GM23338 (cell line): ENCODE data around the gene DNM2. TPM values are rescaled to one million over a fixed set of nuclear protein-coding genes. Genes with fewer than 3 reads are reported as not detected.

Source experiments
- ATAC-seq: fragments of 200-7000 bp; cut with Tn5 transposase; 3 replicates; pipeline ENCODE4 v1.9.1; 2020
- DNase-seq: peaks from one replicate; pipeline ENCODE4 v3.0.0-alpha.2; 2015; ENCODE audit warnings: low spot score
- H2AFZ ChIP-seq: fragments of 200-600 bp; sonication (generic); 2 replicates; pipeline ENCODE4 v1.8.0; 2016; ENCODE audit warnings: antibody characterized with exemption, mild to moderate bottlenecking, moderate library complexity
- H3F3A ChIP-seq: fragments of 200-600 bp; sonication (generic); replicated peaks from 2 replicates; pipeline ENCODE4 v1.8.0; 2017; ENCODE audit warnings: antibody characterized with exemption, mixed run types, low read depth
- H3K27ac ChIP-seq: fragments of 200-600 bp; sonication (generic); 2 replicates; pipeline ENCODE4 v1.6.1; 2016; ENCODE audit warnings: low read depth
- H3K27me3 ChIP-seq: fragments of 200-600 bp; sonication (generic); 2 replicates; pipeline ENCODE4 v1.8.0; 2016; ENCODE audit warnings: mild to moderate bottlenecking, mixed run types, moderate library complexity; ENCODE audit not compliant: insufficient read depth
- H3K36me3 ChIP-seq: fragments of 200-600 bp; sonication (generic); 2 replicates; pipeline ENCODE4 v1.8.0; 2016; ENCODE audit warnings: mild to moderate bottlenecking; ENCODE audit not compliant: insufficient read depth
- H3K4me1 ChIP-seq: fragments of 200-600 bp; sonication (generic); 2 replicates; pipeline ENCODE4 v1.8.0; 2016; ENCODE audit warnings: mild to moderate bottlenecking, moderate library complexity; ENCODE audit not compliant: insufficient read depth
- H3K4me2 ChIP-seq: fragments of 200-600 bp; sonication (generic); 2 replicates; pipeline ENCODE4 v1.7.1; 2017; ENCODE audit warnings: mixed run types
- H3K4me3 ChIP-seq: fragments of 200-600 bp; sonication (generic); 2 replicates; pipeline ENCODE4 v1.6.1; 2016; ENCODE audit warnings: mixed run types
- H3K79me2 ChIP-seq: fragments of 200-600 bp; sonication (generic); replicated peaks from 2 replicates; pipeline ENCODE4 v1.8.0; 2017; ENCODE audit warnings: mild to moderate bottlenecking; ENCODE audit not compliant: insufficient read depth
- H3K9me2 ChIP-seq: fragments of 200-600 bp; sonication (generic); 2 replicates; pipeline ENCODE4 v1.8.0; 2017; ENCODE audit not compliant: insufficient read depth
- H4K20me1 ChIP-seq: fragments of 200-600 bp; sonication (generic); replicated peaks from 2 replicates; pipeline ENCODE4 v1.8.0; 2017; ENCODE audit warnings: mild to moderate bottlenecking; ENCODE audit not compliant: insufficient read depth
- H3K27ac Mint-ChIP-seq: 2 replicates; pipeline ENCODE4 v1.8.0; 2020; ENCODE audit warnings: inconsistent platforms, mild to moderate bottlenecking, moderate library complexity, mixed read lengths
- H3K27me3 Mint-ChIP-seq: 3 replicates; pipeline ENCODE4 v1.8.0; 2022; ENCODE audit warnings: low read depth, mild to moderate bottlenecking, moderate library complexity, mixed read lengths, inconsistent platforms; ENCODE audit not compliant: insufficient read depth, poor library complexity
- H3K36me3 Mint-ChIP-seq: 3 replicates; pipeline ENCODE4 v1.8.0; 2021; ENCODE audit warnings: low read depth, mild to moderate bottlenecking, inconsistent platforms, moderate library complexity, mixed read lengths
- H3K4me1 Mint-ChIP-seq: 3 replicates; pipeline ENCODE4 v1.8.0; 2020; ENCODE audit warnings: mild to moderate bottlenecking, inconsistent platforms, mixed read lengths
- H3K4me3 Mint-ChIP-seq: 3 replicates; pipeline ENCODE4 v1.8.0; 2021; ENCODE audit warnings: moderate library complexity, mild to moderate bottlenecking, inconsistent platforms, mixed read lengths
- H3K9me3 Mint-ChIP-seq: 3 replicates; pipeline ENCODE4 v1.8.0; 2020; ENCODE audit warnings: moderate library complexity, mild to moderate bottlenecking, inconsistent platforms, mixed read lengths
- CREB1 ChIP-seq: fragments of 250-450 bp; sonication (Bioruptor Pico); IDR thresholded peaks from 2 replicates; pipeline ENCODE4 v1.5.0; 2020; ENCODE audit warnings: low read depth, mild to moderate bottlenecking, moderate library complexity
- EZH2 ChIP-seq: fragments of 200-600 bp; sonication (generic); IDR thresholded peaks from one replicate; pipeline ENCODE4 v1.8.0; 2017; ENCODE audit warnings: antibody characterized with exemption, mild to moderate bottlenecking, low read depth; ENCODE audit not compliant: unreplicated experiment
- NANOG ChIP-seq: IDR thresholded peaks from 2 replicates; pipeline ENCODE4 v1.6.1; 2016; ENCODE audit warnings: antibody characterized with exemption, borderline replicate concordance
- POLR2AphosphoS5 ChIP-seq: IDR thresholded peaks from 2 replicates; pipeline ENCODE4 v1.6.1; 2016; ENCODE audit warnings: antibody characterized with exemption, low read depth
- STAT1 ChIP-seq: IDR thresholded peaks from one replicate; pipeline ENCODE4 v1.6.1; 2016; ENCODE audit warnings: antibody characterized with exemption; ENCODE audit not compliant: unreplicated experiment
- ZNF114 ChIP-seq: fragments of 250-450 bp; sonication (Bioruptor Pico); IDR thresholded peaks from 2 replicates; pipeline ENCODE4 v1.5.0; 2020; ENCODE audit warnings: mild to moderate bottlenecking, moderate library complexity
- ZNF331 ChIP-seq: fragments of 250-450 bp; sonication (Bioruptor Pico); IDR thresholded peaks from 2 replicates; pipeline ENCODE4 v1.5.0; 2020; ENCODE audit warnings: low read depth, mild to moderate bottlenecking, moderate library complexity
- polyA plus RNA-seq: library from polyadenylated mRNA; unstranded; fragments of >200 nt; fragmentation: Nextera tagmentation; extraction: Ambion mirVana; gene quantifications from 2 replicates; pipeline ENCODE4 v1.2.1, GENCODE V29; 2016
- total RNA-seq: library from RNA; depleted of rRNA; stranded (reverse); fragments of >200 nt; shearing (Covaris generic); gene quantifications from 2 replicates; pipeline ENCODE4 v1.2.3, GENCODE V29; 2014
- TF ChIP-seq, protein P1 (sequence below), 2 experiments: fragments of 200-600 bp in 1 of 2; sonication (generic) in 1 of 2; conservative IDR thresholded peaks; 2 replicates each; pipeline versions ENCODE4 v1.5.1 to v1.6.1; 2016 to 2017; ENCODE audit warnings: antibody characterized with exemption in 2 of 2, low read depth in 2 of 2, mild to moderate bottlenecking in 2 of 2, moderate library complexity in 1 of 2
- TF ChIP-seq, protein P2 (sequence below): IDR thresholded peaks from one replicate; pipeline ENCODE4 v1.6.1; 2018; ENCODE audit warnings: antibody characterized with exemption; ENCODE audit not compliant: unreplicated experiment

The DNM2 gene
- total and polyA plus RNA-seq, 2 experiments from 2014 or later = 40.7 to 138 TPM

DNA sequence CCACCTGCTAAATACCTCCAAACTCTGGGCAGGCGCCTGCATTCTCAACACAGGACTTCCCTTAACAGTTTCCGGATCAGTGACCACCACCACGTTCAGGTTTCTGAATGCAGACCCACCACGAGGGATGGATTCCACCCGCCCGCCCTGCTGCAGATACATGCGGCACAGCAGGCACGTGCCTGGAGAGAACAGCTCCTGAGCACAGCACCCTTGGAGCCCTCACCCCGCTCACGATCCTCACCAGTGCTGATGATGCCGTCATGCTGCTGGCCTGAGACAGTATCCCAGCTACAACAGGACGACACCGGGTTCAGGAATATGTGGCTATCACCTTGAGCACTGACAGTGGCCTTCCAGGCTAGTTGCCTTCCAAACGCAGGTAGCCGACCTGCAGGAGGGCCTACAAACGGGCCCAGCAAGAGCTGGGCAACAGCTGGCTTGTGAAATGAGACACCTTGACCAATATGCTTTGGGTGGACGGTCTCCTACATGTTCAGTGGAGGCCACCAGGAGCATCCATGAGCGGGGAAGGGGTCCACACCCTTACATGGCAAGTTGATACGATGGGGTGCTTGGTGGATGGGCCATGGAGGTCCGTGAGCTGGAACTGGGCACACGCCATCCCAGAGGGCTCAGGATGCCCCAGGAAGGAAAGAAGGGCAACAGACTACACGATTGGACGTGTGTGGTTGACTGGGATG is 26.5 kb upstream of the DNM2 start:
- peaks cover 13% of the 10 kb centered on the region for H3K79me2 ChIP-seq
- no peaks in the 10 kb centered on the region for H3K27me3 ChIP-seq
- Mint-ChIP-seq H3K36me3 (peaks cover 68% of the 10 kb centered on the region), H3K4me3 (no peak overlapping the region), H3K9me3 (no peaks in the 10 kb centered on the region; the same call in none of the 3 replicates), H3K27ac (peak overlapping the region; percentile 85; the same call in 1 of the 2 replicates), H3K27me3 (peaks cover 48% of the 10 kb centered on the region), H3K4me1 (peaks cover 20% of the 10 kb centered on the region)
- peaks cover 73% of the 10 kb centered on the region for H3F3A ChIP-seq
- H3K4me1 ChIP-seq = peaks cover 5% of the 10 kb centered on the region; the same call in 1 of the 2 replicates
- H3K4me2 ChIP-seq = no peak overlapping the region
- H4K20me1 ChIP-seq = peaks cover 53% of the 10 kb centered on the region
- DNase-seq = no peak
- peaks cover 49% of the 10 kb centered on the region for H3K36me3 ChIP-seq
- ATAC-seq = no peak
- no peak overlapping the region for H3K27ac ChIP-seq
- H2AFZ ChIP-seq = no peak overlapping the region
- H3K4me3 ChIP-seq = no peak overlapping the region
- no peaks in the 10 kb centered on the region for H3K9me2 ChIP-seq
- no peak for TF ChIP-seq ZNF331 (CRISPR knock-in tag)
- TF ChIP-seq EZH2 = no peak
- TF ChIP-seq, protein P1, sequence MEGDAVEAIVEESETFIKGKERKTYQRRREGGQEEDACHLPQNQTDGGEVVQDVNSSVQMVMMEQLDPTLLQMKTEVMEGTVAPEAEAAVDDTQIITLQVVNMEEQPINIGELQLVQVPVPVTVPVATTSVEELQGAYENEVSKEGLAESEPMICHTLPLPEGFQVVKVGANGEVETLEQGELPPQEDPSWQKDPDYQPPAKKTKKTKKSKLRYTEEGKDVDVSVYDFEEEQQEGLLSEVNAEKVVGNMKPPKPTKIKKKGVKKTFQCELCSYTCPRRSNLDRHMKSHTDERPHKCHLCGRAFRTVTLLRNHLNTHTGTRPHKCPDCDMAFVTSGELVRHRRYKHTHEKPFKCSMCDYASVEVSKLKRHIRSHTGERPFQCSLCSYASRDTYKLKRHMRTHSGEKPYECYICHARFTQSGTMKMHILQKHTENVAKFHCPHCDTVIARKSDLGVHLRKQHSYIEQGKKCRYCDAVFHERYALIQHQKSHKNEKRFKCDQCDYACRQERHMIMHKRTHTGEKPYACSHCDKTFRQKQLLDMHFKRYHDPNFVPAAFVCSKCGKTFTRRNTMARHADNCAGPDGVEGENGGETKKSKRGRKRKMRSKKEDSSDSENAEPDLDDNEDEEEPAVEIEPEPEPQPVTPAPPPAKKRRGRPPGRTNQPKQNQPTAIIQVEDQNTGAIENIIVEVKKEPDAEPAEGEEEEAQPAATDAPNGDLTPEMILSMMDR (conservative IDR thresholded peaks at IDR 0.05; ENCODE audit: low read depth in 2 of 2) = no peak
- no peak; the same call in 1 of the 2 replicates for TF ChIP-seq POLR2AphosphoS5

DNA sequence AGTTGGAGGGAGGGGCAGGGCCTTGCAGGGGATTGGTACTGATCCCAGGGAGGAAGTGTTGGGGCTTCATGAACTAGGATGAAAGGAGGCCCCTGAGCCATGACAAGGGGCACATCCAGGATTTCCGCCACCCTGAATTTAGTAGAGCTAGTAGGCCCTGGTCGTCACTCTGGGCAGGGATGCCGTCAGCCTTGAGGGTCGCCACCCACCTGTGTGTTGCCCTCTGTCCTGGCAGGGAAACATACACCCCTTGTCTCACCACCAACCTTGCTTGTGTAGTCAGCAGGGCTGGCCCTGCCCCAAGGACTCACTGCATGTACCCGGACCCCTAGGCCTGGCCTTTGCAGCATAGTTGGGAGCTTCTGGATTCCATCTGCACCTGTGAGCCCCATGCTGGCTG is 26.0 kb upstream of the DNM2 start:
- Histone ChIP-seq H3K9me2 (no peaks in the 10 kb centered on the region), H4K20me1 (peaks cover 49% of the 10 kb centered on the region), H3K27me3 (no peaks in the 10 kb centered on the region), H3K4me1 (peaks cover 5% of the 10 kb centered on the region; the same call in 1 of the 2 replicates), H3K27ac (no peak overlapping the region), H3K36me3 (peaks cover 43% of the 10 kb centered on the region), H3K4me2 (no peak overlapping the region), H3F3A (peaks cover 72% of the 10 kb centered on the region), H3K79me2 (peaks cover 13% of the 10 kb centered on the region), H3K4me3 (no peak overlapping the region), H2AFZ (no peak overlapping the region)
- ATAC-seq (no peak), DNase-seq (no peak)
- Mint-ChIP-seq H3K27me3 (peaks cover 47% of the 10 kb centered on the region), H3K27ac (peak overlapping the region; percentile 85; the same call in 1 of the 2 replicates), H3K4me3 (no peak overlapping the region), H3K36me3 (peaks cover 62% of the 10 kb centered on the region), H3K4me1 (peaks cover 20% of the 10 kb centered on the region), H3K9me3 (no peaks in the 10 kb centered on the region; the same call in none of the 3 replicates)
- TF ChIP-seq POLR2AphosphoS5 = peak; percentile 12; the same call in 1 of the 2 replicates
- no peak for TF ChIP-seq EZH2

DNA sequence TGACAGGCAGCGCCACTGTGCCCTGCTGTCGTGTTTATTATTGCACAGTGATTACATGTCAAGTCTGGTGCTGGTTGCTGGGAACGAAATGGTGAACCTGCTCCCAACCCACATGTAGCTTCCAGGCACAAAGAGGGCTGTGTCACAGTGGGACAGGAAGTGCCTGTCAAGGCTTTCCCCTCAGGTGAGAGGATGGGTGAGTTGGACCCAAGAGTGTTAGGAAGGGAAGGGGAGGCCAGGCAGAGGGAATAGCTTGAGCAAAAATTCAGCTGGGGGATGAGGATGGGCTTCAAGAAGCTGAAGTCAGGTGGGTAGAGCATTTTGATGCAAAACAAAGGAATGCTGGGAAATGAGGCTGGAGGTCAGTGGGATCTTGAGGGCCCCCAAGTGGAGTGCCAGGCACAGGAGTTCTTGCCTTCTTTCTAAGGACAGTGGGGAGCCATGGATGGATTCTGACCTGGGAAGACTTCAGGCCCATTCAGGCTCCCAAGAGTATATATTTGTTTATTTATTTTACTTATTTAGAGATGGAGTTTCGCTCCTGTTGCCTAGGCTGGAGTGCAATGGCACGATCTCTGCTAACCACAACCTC is 25.1 kb upstream of the DNM2 start:
- Mint-ChIP-seq H3K4me1 (peaks cover 20% of the 10 kb centered on the region), H3K27ac (no peak overlapping the region), H3K36me3 (peaks cover 53% of the 10 kb centered on the region), H3K9me3 (no peaks in the 10 kb centered on the region; the same call in none of the 3 replicates), H3K27me3 (peaks cover 40% of the 10 kb centered on the region), H3K4me3 (no peak overlapping the region; the same call in 2 of the 3 replicates)
- H3K27me3 ChIP-seq = no peaks in the 10 kb centered on the region
- peaks cover 11% of the 10 kb centered on the region for H3K79me2 ChIP-seq
- ATAC-seq = peak; percentile 3; the same call in 2 of the 3 replicates
- peak overlapping the region; percentile 81 for H3K27ac ChIP-seq
- H4K20me1 ChIP-seq = peaks cover 46% of the 10 kb centered on the region
- H3K4me3 ChIP-seq = no peak overlapping the region
- H3K4me1 ChIP-seq = peaks cover 5% of the 10 kb centered on the region; the same call in 1 of the 2 replicates
- peaks cover 39% of the 10 kb centered on the region for H3K36me3 ChIP-seq
- DNase-seq = peak; percentile 73
- peaks cover 69% of the 10 kb centered on the region for H3F3A ChIP-seq
- no peak overlapping the region for H3K4me2 ChIP-seq
- H2AFZ ChIP-seq = no peak overlapping the region
- no peaks in the 10 kb centered on the region for H3K9me2 ChIP-seq
- peak; percentile 25; the same call in 1 of the 2 replicates for TF ChIP-seq POLR2AphosphoS5
- TF ChIP-seq CREB1 = no peak
- no peak for TF ChIP-seq ZNF114 (CRISPR knock-in tag)
- TF ChIP-seq, protein P2, sequence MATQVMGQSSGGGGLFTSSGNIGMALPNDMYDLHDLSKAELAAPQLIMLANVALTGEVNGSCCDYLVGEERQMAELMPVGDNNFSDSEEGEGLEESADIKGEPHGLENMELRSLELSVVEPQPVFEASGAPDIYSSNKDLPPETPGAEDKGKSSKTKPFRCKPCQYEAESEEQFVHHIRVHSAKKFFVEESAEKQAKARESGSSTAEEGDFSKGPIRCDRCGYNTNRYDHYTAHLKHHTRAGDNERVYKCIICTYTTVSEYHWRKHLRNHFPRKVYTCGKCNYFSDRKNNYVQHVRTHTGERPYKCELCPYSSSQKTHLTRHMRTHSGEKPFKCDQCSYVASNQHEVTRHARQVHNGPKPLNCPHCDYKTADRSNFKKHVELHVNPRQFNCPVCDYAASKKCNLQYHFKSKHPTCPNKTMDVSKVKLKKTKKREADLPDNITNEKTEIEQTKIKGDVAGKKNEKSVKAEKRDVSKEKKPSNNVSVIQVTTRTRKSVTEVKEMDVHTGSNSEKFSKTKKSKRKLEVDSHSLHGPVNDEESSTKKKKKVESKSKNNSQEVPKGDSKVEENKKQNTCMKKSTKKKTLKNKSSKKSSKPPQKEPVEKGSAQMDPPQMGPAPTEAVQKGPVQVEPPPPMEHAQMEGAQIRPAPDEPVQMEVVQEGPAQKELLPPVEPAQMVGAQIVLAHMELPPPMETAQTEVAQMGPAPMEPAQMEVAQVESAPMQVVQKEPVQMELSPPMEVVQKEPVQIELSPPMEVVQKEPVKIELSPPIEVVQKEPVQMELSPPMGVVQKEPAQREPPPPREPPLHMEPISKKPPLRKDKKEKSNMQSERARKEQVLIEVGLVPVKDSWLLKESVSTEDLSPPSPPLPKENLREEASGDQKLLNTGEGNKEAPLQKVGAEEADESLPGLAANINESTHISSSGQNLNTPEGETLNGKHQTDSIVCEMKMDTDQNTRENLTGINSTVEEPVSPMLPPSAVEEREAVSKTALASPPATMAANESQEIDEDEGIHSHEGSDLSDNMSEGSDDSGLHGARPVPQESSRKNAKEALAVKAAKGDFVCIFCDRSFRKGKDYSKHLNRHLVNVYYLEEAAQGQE = no peak
- TF ChIP-seq, protein P1 (conservative IDR thresholded peaks at IDR 0.05; ENCODE audit: low read depth in 2 of 2) = peak in 1 of 2 experiments; percentile 28; a peak in 1 of 4 replicates
- TF ChIP-seq NANOG = no peak
- TF ChIP-seq ZNF331 (CRISPR knock-in tag) = no peak
- TF ChIP-seq STAT1 = no peak
